Ascending aorta (tissue), 2 donors: Measurements from ENCODE around the gene PLA2G4F. TPM values are rescaled to one million over a fixed set of nuclear protein-coding genes. Genes with fewer than 3 reads are reported as not detected.

Experiments
- DNase-seq, 2 donors: peaks; one replicate each; pipeline ENCODE4 v3.0.0-alpha.2; 2019; ENCODE audit warnings: low spot score in 2 of 2
- H3K27ac ChIP-seq, 2 donors: fragments of 200-600 bp; sonication (generic); one replicate each; pipeline ENCODE4 v1.5.1; 2016 to 2017; ENCODE audit warnings: mild to moderate bottlenecking in 1 of 2
- H3K27me3 ChIP-seq: fragments of 200-600 bp; sonication (generic); one replicate; pipeline ENCODE4 v1.5.1; 2017
- H3K36me3 ChIP-seq, 2 donors: fragments of 200-600 bp; sonication (generic); one replicate each; pipeline ENCODE4 v1.5.1; 2016
- H3K4me1 ChIP-seq, 2 donors: fragments of 200-600 bp; sonication (generic); one replicate each; pipeline ENCODE4 v1.5.1; 2016 to 2017; ENCODE audit warnings: mild to moderate bottlenecking in 1 of 2
- H3K4me3 ChIP-seq, 2 donors: fragments of 200-600 bp; sonication (generic); one replicate each; pipeline ENCODE4 v1.5.1; 2016 to 2017; ENCODE audit warnings: mild to moderate bottlenecking in 1 of 2
- H3K9me3 ChIP-seq, 2 donors: fragments of 200-600 bp; sonication (generic); one replicate each; pipeline ENCODE4 v1.5.1; 2016
- intact Hi-C: fragments of 100-400 bp; cut with DNase I; formaldehyde crosslinking; loops from one replicate; pipeline ENCODE4 v1.15.1; 2023
- total RNA-seq: library from RNA; depleted of rRNA; stranded (reverse); fragments of >200 nt; gene quantifications from one replicate; pipeline ENCODE4 v1.1.0, GENCODE V29; 2016
- TF ChIP-seq, protein P1 (sequence below), 3 experiments: fragments of 200-600 bp in 2 of 3; fragments of 450-650 bp in 1 of 3; sonication (generic) in 2 of 3; IDR thresholded peaks; one replicate each; pipeline ENCODE4 v1.5.1; 2016 to 2019; ENCODE audit warnings: antibody characterized with exemption in 3 of 3, mild to moderate bottlenecking in 1 of 3, moderate library complexity in 1 of 3

The PLA2G4F gene
- total RNA-seq, 1 donor from 2014 or later, result not detected

GRCh38 chr15:42165106-42165505 is 8.7 kb upstream of the PLA2G4F start:
- Histone ChIP-seq H3K9me3 (no peaks in the 10 kb centered on the region), H3K36me3 (peaks cover 94 to 97% of the 10 kb centered on the region in 2 donors), H3K27me3 (no peaks in the 10 kb centered on the region), H3K4me1 (no peaks in the 10 kb centered on the region), H3K27ac (no peak overlapping the region), H3K4me3 (no peak overlapping the region)
- TF ChIP-seq, protein P1, sequence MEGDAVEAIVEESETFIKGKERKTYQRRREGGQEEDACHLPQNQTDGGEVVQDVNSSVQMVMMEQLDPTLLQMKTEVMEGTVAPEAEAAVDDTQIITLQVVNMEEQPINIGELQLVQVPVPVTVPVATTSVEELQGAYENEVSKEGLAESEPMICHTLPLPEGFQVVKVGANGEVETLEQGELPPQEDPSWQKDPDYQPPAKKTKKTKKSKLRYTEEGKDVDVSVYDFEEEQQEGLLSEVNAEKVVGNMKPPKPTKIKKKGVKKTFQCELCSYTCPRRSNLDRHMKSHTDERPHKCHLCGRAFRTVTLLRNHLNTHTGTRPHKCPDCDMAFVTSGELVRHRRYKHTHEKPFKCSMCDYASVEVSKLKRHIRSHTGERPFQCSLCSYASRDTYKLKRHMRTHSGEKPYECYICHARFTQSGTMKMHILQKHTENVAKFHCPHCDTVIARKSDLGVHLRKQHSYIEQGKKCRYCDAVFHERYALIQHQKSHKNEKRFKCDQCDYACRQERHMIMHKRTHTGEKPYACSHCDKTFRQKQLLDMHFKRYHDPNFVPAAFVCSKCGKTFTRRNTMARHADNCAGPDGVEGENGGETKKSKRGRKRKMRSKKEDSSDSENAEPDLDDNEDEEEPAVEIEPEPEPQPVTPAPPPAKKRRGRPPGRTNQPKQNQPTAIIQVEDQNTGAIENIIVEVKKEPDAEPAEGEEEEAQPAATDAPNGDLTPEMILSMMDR (IDR thresholded peaks at IDR 0.05), result no peak
- intact Hi-C loops, result no loop called here
- DNase-seq, result no peak

- Histone ChIP-seq H3K36me3 (peaks cover 91 to 98% of the 10 kb centered on the region in 2 donors), H3K9me3 (no peaks in the 10 kb centered on the region), H3K27me3 (no peaks in the 10 kb centered on the region), H3K27ac (no peak overlapping the region), H3K4me1 (no peaks in the 10 kb centered on the region), H3K4me3 (no peak overlapping the region)
- TF ChIP-seq, protein P1 (IDR thresholded peaks at IDR 0.05), result no peak
- intact Hi-C loops, result no loop called here
- DNase-seq, result no peak
Measured at GRCh38 chr15:42163947-42164550, 7.6 kb upstream of the PLA2G4F start.

DNA sequence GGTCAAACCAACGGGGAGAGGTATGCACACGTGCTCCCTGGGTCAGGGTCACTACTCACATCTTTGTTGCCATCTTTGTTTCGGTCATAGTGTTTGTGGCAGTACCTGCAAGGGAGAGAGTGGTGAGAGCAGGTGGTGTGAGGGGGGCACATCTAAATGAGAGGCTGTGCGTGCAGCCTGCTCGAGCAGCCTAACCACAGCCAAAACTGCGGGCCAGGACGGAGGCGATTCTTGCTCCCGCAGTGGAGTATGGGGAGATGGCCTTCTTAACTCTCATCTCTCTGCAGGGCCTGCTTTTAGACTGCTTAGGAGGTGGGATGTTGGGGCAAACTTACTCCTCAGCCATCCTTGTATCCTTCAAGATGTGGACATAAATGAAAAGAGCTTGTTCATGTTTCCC is 6.9 kb upstream of the PLA2G4F start:
- Histone ChIP-seq H3K27me3 (no peaks in the 10 kb centered on the region), H3K36me3 (peaks cover 87 to 97% of the 10 kb centered on the region in 2 donors), H3K4me1 (no peaks in the 10 kb centered on the region), H3K9me3 (no peaks in the 10 kb centered on the region), H3K27ac (no peak overlapping the region), H3K4me3 (no peak overlapping the region)
- TF ChIP-seq, protein P1 (IDR thresholded peaks at IDR 0.05), result no peak
- intact Hi-C loops, result no loop called here
- no peak for DNase-seq

DNA sequence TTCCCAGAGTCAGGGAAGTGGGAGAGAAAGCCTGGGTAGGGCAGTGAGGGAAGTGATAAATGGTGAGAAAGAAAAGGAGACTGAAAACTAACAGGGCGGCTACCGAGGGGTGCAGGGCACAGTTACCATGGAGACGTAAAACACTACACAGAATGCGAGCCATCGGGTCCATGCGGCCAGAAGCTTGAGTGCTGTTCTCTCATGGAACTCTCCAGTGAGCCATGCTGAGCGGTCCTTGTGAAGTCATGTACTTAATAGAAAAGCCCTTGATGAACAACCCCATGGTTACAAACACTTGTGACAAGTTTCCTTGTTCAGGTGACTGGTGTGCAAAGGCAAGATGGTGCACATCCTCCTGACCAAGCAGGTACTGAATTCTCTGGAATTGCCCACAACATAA is 3.7 kb upstream of the PLA2G4F start:
- Histone ChIP-seq H3K36me3 (peaks cover 57 to 65% of the 10 kb centered on the region in 2 donors), H3K27ac (no peak overlapping the region), H3K9me3 (no peaks in the 10 kb centered on the region), H3K27me3 (no peaks in the 10 kb centered on the region), H3K4me1 (no peaks in the 10 kb centered on the region), H3K4me3 (no peak overlapping the region)
- TF ChIP-seq, protein P1 (IDR thresholded peaks at IDR 0.05), result no peak
- peak in 1 of 2 donors; percentile 40 for DNase-seq
- intact Hi-C loops, result no loop called here

GRCh38 chr15:42159381-42160015 is 3.1 kb upstream of the PLA2G4F start:
- TF ChIP-seq, protein P1 (IDR thresholded peaks at IDR 0.05), result no peak
- peaks cover 50 to 59% of the 10 kb centered on the region in 2 donors for H3K36me3 ChIP-seq
- peak in 1 of 2 donors; percentile 62 for DNase-seq
- no peak overlapping the region for H3K4me3 ChIP-seq
- no peaks in the 10 kb centered on the region for H3K9me3 ChIP-seq
- intact Hi-C loops, result no loop called here
- H3K4me1 ChIP-seq, result no peaks in the 10 kb centered on the region
- H3K27ac ChIP-seq, result no peak overlapping the region
- H3K27me3 ChIP-seq, result no peaks in the 10 kb centered on the region
